HG02678 (cell line): ENCODE measurements around the gene NLRP14.

ENCODE experiments used
- ATAC-seq: cut with Tn5 transposase; IDR thresholded peaks from one replicate; pipeline ENCODE4 v1.9.1; 2021; ENCODE audit warnings: mild to moderate bottlenecking, moderate library complexity; ENCODE audit not compliant: unreplicated experiment

Gene NLRP14

GRCh38 chr11:7056828-7057513 is 36.7 kb downstream of the NLRP14 start:
- ATAC-seq, result no peak

- no peak for ATAC-seq
Measured at GRCh38 chr11:7057641-7058040, 37.4 kb downstream of the NLRP14 start.

- ATAC-seq, result no peak
Measured at GRCh38 chr11:7060868-7061267, 40.6 kb downstream of the NLRP14 start.

GRCh38 chr11:7062534-7062933 is 42.3 kb downstream of the NLRP14 start:
- ATAC-seq, result no peak

- no peak for ATAC-seq
Measured at GRCh38 chr11:7072401-7073028, 52.2 kb downstream of the NLRP14 start.

GRCh38 chr11:7077101-7077500 is 56.8 kb downstream of the NLRP14 start:
- no peak for ATAC-seq

- ATAC-seq, result no peak
Measured at GRCh38 chr11:7079545-7080135, 59.4 kb downstream of the NLRP14 start.

- ATAC-seq, result no peak
Measured at GRCh38 chr11:7080900-7081299, 60.6 kb downstream of the NLRP14 start.

GRCh38 chr11:7081441-7081840 is 61.2 kb downstream of the NLRP14 start:
- ATAC-seq, result no peak

GRCh38 chr11:7088921-7089320 is 68.6 kb downstream of the NLRP14 start, which contains the start of gene RBMXL2:
RBMXL2 (plus strand) TSS chr11:7088998; CDS start chr11:7089121, 123 bp downstream.
- ATAC-seq, result no peak

GRCh38 chr11:7089328-7090251 is 69.3 kb downstream of the NLRP14 start:
- ATAC-seq, result no peak

- peak; percentile 88 for ATAC-seq
Measured at GRCh38 chr11:7098235-7098832, 78.1 kb downstream of the NLRP14 start.

- no peak for ATAC-seq
Measured at GRCh38 chr11:7115780-7116179, 95.5 kb downstream of the NLRP14 start.

- no peak for ATAC-seq
Measured at GRCh38 chr11:7116370-7116769, 96.1 kb downstream of the NLRP14 start.
